ENCODE results near the gene MTFR1L.

GRCh38 chr1:25879675-25880074 is 59.9 kb downstream of the MTFR1L start:
- TF ChIP-seq CTCF (IDR thresholded peaks at IDR 0.05; ENCODE audit: low read length): no peak
- TF ChIP-seq EZH2 (IDR thresholded peaks at IDR 0.05; ENCODE audit: borderline replicate concordance, low read length): no peak
